Measurements from ENCODE around the gene ZNHIT3.
"Not testable (repeated sequence)": the region's sequence is repeated elsewhere in the genome, so short reads cannot be mapped to it uniquely, and the experiment has no call there.

ZNHIT3 gene

DNA sequence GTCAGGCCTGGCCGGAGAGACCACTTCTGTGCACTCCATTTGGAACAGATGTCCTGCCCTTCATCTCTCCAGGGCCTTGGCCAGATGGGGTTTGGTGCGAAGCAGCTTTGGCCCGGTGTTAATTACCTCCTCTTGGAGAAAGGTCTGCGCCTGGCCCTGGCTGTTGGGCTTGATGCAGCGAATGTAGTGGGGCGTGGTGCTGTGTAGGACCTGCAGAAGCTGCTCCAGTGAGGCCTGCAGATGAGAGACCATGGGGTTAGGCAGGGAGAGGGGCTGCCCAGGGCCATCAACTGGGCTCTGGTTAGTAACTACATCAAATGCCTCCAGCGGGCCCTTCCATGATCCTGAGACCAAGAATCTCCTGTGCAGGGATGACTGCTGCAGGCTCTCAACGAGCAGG lies 18.7 kb downstream of the ZNHIT3 start:
- no peaks in the 10 kb centered on the region for H3K27me3 ChIP-seq
- H3K4me3 ChIP-seq: no peak overlapping the region
- peaks cover 0 to 50% (median 0%) of the 10 kb centered on the region in 11 experiments; a peak in 7 of 22 replicates for H4K20me1 ChIP-seq
- H3K9me3 ChIP-seq (replicated peaks in 1 of 11): no peaks in the 10 kb centered on the region
- TF ChIP-seq Cebpa-rat (IDR thresholded peaks at IDR 0.05): no peak
- H3K9ac ChIP-seq: no peak overlapping the region
- H3K4me1 ChIP-seq: no peaks in the 10 kb centered on the region
- no peak overlapping the region for H3K27ac ChIP-seq
- no peak overlapping the region for H3K4me2 ChIP-seq
- peaks cover 83 to 100% (median 99%) of the 10 kb centered on the region in 11 experiments for H3K36me3 ChIP-seq

- no peaks in the 10 kb centered on the region for H3K9me3 ChIP-seq (replicated peaks in 1 of 11)
- H3K36me3 ChIP-seq: peaks cover 82 to 100% (median 99%) of the 10 kb centered on the region in 11 experiments
- H4K20me1 ChIP-seq: peaks cover 0 to 50% (median 0%) of the 10 kb centered on the region in 11 experiments; a peak in 6 of 22 replicates
- no peaks in the 10 kb centered on the region for H3K4me1 ChIP-seq
- H3K27me3 ChIP-seq: no peaks in the 10 kb centered on the region
- no peak for TF ChIP-seq Cebpa-rat (IDR thresholded peaks at IDR 0.05)
- no peak overlapping the region for H3K4me3 ChIP-seq
- H3K9ac ChIP-seq: no peak overlapping the region
- H3K4me2 ChIP-seq: no peak overlapping the region
- H3K27ac ChIP-seq: no peak overlapping the region
Observed at GRCh38 chr17:36506249-36506826, 19.9 kb downstream of the ZNHIT3 start.

- Histone ChIP-seq H3K27me3 (no peaks in the 10 kb centered on the region), H3K27ac (no peak overlapping the region), H3K4me1 (no peaks in the 10 kb centered on the region), H3K9me3 (replicated peaks in 1 of 11) (no peaks in the 10 kb centered on the region), H3K4me3 (no peak overlapping the region), H3K4me2 (no peak overlapping the region), H3K9ac (no peak overlapping the region), H3K36me3 (peaks cover 86 to 100% (median 99%) of the 10 kb centered on the region in 11 experiments), H4K20me1 (peaks cover 0 to 48% (median 0%) of the 10 kb centered on the region in 11 experiments; a peak in 6 of 22 replicates)
- no peak for TF ChIP-seq Cebpa-rat (IDR thresholded peaks at IDR 0.05)
Observed at GRCh38 chr17:36506831-36507230, 20.4 kb downstream of the ZNHIT3 start.

GRCh38 chr17:36507266-36507665 lies 20.8 kb downstream of the ZNHIT3 start:
- H3K27ac ChIP-seq: no peak overlapping the region
- no peak overlapping the region for H3K4me2 ChIP-seq
- H3K27me3 ChIP-seq: no peaks in the 10 kb centered on the region
- H3K9ac ChIP-seq: no peak overlapping the region
- no peaks in the 10 kb centered on the region for H3K4me1 ChIP-seq
- H3K36me3 ChIP-seq: peaks cover 84 to 100% (median 97%) of the 10 kb centered on the region in 11 experiments
- no peaks in the 10 kb centered on the region for H3K9me3 ChIP-seq (replicated peaks in 1 of 11)
- no peak for TF ChIP-seq Cebpa-rat (IDR thresholded peaks at IDR 0.05)
- no peak overlapping the region for H3K4me3 ChIP-seq
- peaks cover 0 to 44% (median 0%) of the 10 kb centered on the region in 11 experiments; a peak in 6 of 22 replicates for H4K20me1 ChIP-seq

DNA sequence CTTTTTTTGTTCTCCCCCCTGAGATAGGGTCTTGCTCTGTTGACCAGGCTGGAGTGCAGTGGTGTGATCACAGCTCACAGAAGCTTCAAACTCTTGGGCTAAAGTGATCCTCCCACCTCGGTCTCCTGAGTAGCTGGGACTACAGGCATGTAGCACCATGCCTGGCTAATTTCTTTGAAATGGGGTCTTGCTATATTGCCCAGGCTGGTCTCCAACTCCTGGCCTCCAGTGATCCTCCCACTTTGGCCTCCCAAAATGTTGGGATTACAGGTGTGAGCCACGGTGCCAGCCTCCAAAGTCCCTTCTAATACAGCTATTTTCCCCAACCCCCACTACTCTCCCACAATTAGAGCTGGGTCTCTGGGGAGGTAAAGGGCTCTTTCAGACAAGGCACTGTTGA lies 22.0 kb downstream of the ZNHIT3 start:
- not testable (repeated sequence) for H3K4me3 ChIP-seq; H3K27me3 ChIP-seq; H3K4me1 ChIP-seq; H3K4me2 ChIP-seq; H3K27ac ChIP-seq; H3K9me3 ChIP-seq (replicated peaks in 1 of 11); H3K9ac ChIP-seq
- H3K36me3 ChIP-seq: peaks cover 84 to 100% (median 97%) of the 10 kb centered on the region in 11 experiments
- H4K20me1 ChIP-seq: peaks cover 0 to 37% (median 0%) of the 10 kb centered on the region in 11 experiments; a peak in 7 of 22 replicates

DNA sequence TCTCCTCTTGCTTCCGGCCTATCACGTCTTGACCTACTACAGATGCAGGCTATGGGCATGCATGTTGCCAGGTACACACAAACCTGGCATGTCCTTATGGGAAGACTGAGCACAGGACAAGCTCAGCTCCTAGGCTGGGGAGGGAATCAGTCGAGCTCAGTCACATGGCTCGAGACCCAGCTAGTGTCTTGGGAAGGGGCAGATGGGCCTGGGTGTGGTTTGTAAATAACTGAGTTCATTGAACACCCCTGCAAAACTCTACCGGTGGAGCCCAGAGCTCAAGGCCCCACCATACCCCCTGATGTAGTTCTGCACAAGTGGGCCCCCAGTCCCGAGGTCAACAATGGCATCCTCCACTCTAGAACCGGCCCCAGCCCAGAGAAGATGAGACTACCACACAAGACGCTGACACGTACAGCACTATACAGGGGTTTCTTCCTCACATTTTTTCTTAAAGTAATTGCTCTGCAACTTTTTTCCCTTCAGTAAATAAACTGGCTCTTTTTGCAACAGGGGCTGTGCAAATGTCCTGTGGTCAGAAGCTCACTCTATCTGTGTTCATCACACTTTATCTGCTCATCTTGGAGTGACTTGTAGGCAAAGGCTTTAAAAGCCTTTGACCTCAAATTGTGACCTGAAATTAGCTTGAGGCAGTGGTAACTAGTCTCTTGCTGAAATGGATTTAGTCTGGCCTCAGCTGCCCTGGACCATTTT lies 22.9 kb downstream of the ZNHIT3 start:
- H3K27ac ChIP-seq: no peak overlapping the region
- peaks cover 0 to 35% (median 0%) of the 10 kb centered on the region in 11 experiments; a peak in 7 of 22 replicates for H4K20me1 ChIP-seq
- no peak overlapping the region for H3K4me2 ChIP-seq
- no peak overlapping the region for H3K4me3 ChIP-seq
- H3K36me3 ChIP-seq: peaks cover 84 to 100% (median 97%) of the 10 kb centered on the region in 11 experiments
- no peaks in the 10 kb centered on the region for H3K4me1 ChIP-seq
- H3K9ac ChIP-seq: no peak overlapping the region
- H3K9me3 ChIP-seq (replicated peaks in 1 of 11): no peaks in the 10 kb centered on the region
- no peak for TF ChIP-seq Cebpa-rat (IDR thresholded peaks at IDR 0.05)
- H3K27me3 ChIP-seq: no peaks in the 10 kb centered on the region

GRCh38 chr17:36510636-36511035 lies 24.2 kb downstream of the ZNHIT3 start:
- Histone ChIP-seq H3K4me3 (no peak overlapping the region), H3K9ac (no peak overlapping the region), H3K4me2 (no peak overlapping the region), H4K20me1 (peaks cover 0 to 47% (median 0%) of the 10 kb centered on the region in 11 experiments; a peak in 6 of 22 replicates), H3K27me3 (no peaks in the 10 kb centered on the region), H3K4me1 (no peaks in the 10 kb centered on the region), H3K36me3 (peaks cover 86 to 100% (median 97%) of the 10 kb centered on the region in 11 experiments), H3K27ac (no peak overlapping the region), H3K9me3 (replicated peaks in 1 of 11) (no peaks in the 10 kb centered on the region)
- TF ChIP-seq Cebpa-rat (IDR thresholded peaks at IDR 0.05): no peak

DNA sequence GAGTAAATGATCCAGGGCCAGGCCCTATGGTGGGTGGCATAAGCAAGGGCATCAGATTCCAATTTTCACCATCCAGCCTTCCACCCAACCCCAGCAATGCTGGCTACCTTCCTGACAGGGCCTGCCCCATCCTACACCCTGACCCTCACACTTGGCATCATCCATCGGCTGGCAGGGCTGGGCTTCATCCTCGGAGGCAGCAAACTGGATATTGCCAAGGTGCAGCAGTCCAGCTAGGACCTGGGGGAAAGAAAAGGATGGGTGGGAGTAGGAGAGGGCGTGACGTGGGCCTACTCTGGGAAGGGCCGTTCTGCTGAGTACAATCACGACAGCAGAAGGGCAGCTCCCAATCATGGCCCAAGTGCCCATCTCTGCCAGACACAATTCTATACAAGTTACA lies 24.7 kb downstream of the ZNHIT3 start:
- Histone ChIP-seq H3K4me2 (no peak overlapping the region), H3K4me3 (no peak overlapping the region), H3K9me3 (replicated peaks in 1 of 11) (no peaks in the 10 kb centered on the region), H4K20me1 (peaks cover 0 to 50% (median 0%) of the 10 kb centered on the region in 11 experiments; a peak in 6 of 22 replicates), H3K36me3 (peaks cover 85 to 100% (median 97%) of the 10 kb centered on the region in 11 experiments), H3K4me1 (no peaks in the 10 kb centered on the region), H3K27me3 (no peaks in the 10 kb centered on the region), H3K27ac (no peak overlapping the region), H3K9ac (no peak overlapping the region)
- no peak for TF ChIP-seq Cebpa-rat (IDR thresholded peaks at IDR 0.05)

GRCh38 chr17:36512641-36513040 lies 26.2 kb downstream of the ZNHIT3 start:
- no peaks in the 10 kb centered on the region for H3K4me1 ChIP-seq
- no peak overlapping the region for H3K4me3 ChIP-seq
- no peak overlapping the region; a peak in 1 of 22 replicates for H3K9ac ChIP-seq
- H3K27ac ChIP-seq: no peak overlapping the region
- no peak for TF ChIP-seq Cebpa-rat (IDR thresholded peaks at IDR 0.05)
- H3K36me3 ChIP-seq: peaks cover 77 to 100% (median 96%) of the 10 kb centered on the region in 11 experiments
- no peak overlapping the region for H3K4me2 ChIP-seq
- H3K27me3 ChIP-seq: no peaks in the 10 kb centered on the region
- H3K9me3 ChIP-seq (replicated peaks in 1 of 11): no peaks in the 10 kb centered on the region
- peaks cover 0 to 38% (median 0%) of the 10 kb centered on the region in 11 experiments; a peak in 6 of 22 replicates for H4K20me1 ChIP-seq

Measured in BLaER1 treated with 17β-estradiol and CSF1 and Interleukin-3, amounts not matched to agents 10 nM and 100 nM (cell line).